WTC11 (cell line): ENCODE results near the gene FGB. TPM values are rescaled to one million over a fixed set of nuclear protein-coding genes. Genes with fewer than 3 reads are reported as not detected.
A peak's percentile ranks its signal among the peaks of the same experiment; 100 is the strongest.

Experiments used
- ATAC-seq: fragments of 200-7000 bp; cut with Tn5 transposase; 2 replicates; pipeline ENCODE4 v1.10.0; 2021; ENCODE audit warnings: mild to moderate bottlenecking, moderate library complexity
- CTCF ChIA-PET: fragments of 300-600 bp; sonication (Branson Sonifier 250); formaldehyde crosslinking; loops from one replicate; lab custom pipeline; 2021; ENCODE audit warnings: antibody characterized with exemption; lab: Charles Lee
- POLR2A ChIA-PET: fragments of 350-600 bp; sonication (Branson Sonifier 250); formaldehyde crosslinking; loops from one replicate; lab custom pipeline; 2021; ENCODE audit warnings: antibody characterized with exemption; lab: Charles Lee
- DNase-seq: peaks from one replicate; pipeline ENCODE4 v3.0.0; 2021; ENCODE audit warnings: low spot score
- H3K27ac Mint-ChIP-seq: 2 replicates; pipeline ENCODE4 v1.8.0; 2021; ENCODE audit warnings: mixed read lengths
- H3K27me3 Mint-ChIP-seq: 2 replicates; pipeline ENCODE4 v1.8.0; 2021; ENCODE audit warnings: low read depth, mild to moderate bottlenecking, moderate library complexity, mixed read lengths
- H3K36me3 Mint-ChIP-seq: 2 replicates; pipeline ENCODE4 v1.8.0; 2021; ENCODE audit warnings: mixed read lengths
- H3K4me1 Mint-ChIP-seq: 2 replicates; pipeline ENCODE4 v1.8.0; 2022; ENCODE audit warnings: mixed read lengths
- H3K4me3 Mint-ChIP-seq: 2 replicates; pipeline ENCODE4 v1.8.0; 2021; ENCODE audit warnings: mild to moderate bottlenecking, moderate library complexity, mixed read lengths
- H3K9me3 Mint-ChIP-seq: 2 replicates; pipeline ENCODE4 v1.8.0; 2021; ENCODE audit warnings: mixed read lengths
- ATF1 ChIP-seq: sonication (generic); formaldehyde crosslinking; IDR thresholded peaks from 2 replicates; pipeline ENCODE4 v1.8.1; 2023; ENCODE audit warnings: mild to moderate bottlenecking, moderate library complexity, missing genetic modification reagents
- ETV6 ChIP-seq: sonication (generic); formaldehyde crosslinking; IDR thresholded peaks from 2 replicates; pipeline ENCODE4 v1.8.1; 2022; ENCODE audit warnings: mild to moderate bottlenecking, missing genetic modification reagents
- FOXJ3 ChIP-seq: sonication (generic); formaldehyde crosslinking; IDR thresholded peaks from 2 replicates; pipeline ENCODE4 v1.9.0; 2021; ENCODE audit warnings: missing genetic modification reagents, mild to moderate bottlenecking, borderline replicate concordance
- GTF2I ChIP-seq: fragments of 250-450 bp; sonication (Bioruptor Pico); conservative IDR thresholded peaks from 2 replicates; pipeline ENCODE4 v1.4.0; 2021; ENCODE audit warnings: mild to moderate bottlenecking
- NFE2L1 ChIP-seq: sonication (generic); formaldehyde crosslinking; IDR thresholded peaks from 2 replicates; pipeline ENCODE4 v1.8.1; 2023; ENCODE audit warnings: missing genetic modification reagents
- NFYB ChIP-seq: sonication (generic); formaldehyde crosslinking; conservative IDR thresholded peaks from 2 replicates; pipeline ENCODE4 v1.8.0; 2022; ENCODE audit warnings: low read depth, missing genetic modification reagents
- NR1H2 ChIP-seq: sonication (generic); formaldehyde crosslinking; IDR thresholded peaks from 2 replicates; pipeline ENCODE4 v1.9.0; 2021; ENCODE audit warnings: mild to moderate bottlenecking, moderate library complexity, missing genetic modification reagents
- NR2C2 ChIP-seq: sonication (generic); formaldehyde crosslinking; IDR thresholded peaks from 2 replicates; pipeline ENCODE4 v1.8.0; 2022; ENCODE audit warnings: mild to moderate bottlenecking, missing genetic modification reagents
- OVOL2 ChIP-seq: fragments of 250-450 bp; sonication (Bioruptor Pico); IDR thresholded peaks from 2 replicates; pipeline ENCODE4 v1.9.0; 2021; ENCODE audit warnings: mild to moderate bottlenecking, borderline replicate concordance
- RELA ChIP-seq: sonication (generic); formaldehyde crosslinking; IDR thresholded peaks from 2 replicates; pipeline ENCODE4 v1.8.1; 2022; ENCODE audit warnings: missing genetic modification reagents, mild to moderate bottlenecking, borderline replicate concordance
- TP53 ChIP-seq: sonication (generic); formaldehyde crosslinking; IDR thresholded peaks from 2 replicates; pipeline ENCODE4 v1.8.1; 2023; ENCODE audit warnings: mild to moderate bottlenecking, missing genetic modification reagents
- ZBTB21 ChIP-seq: sonication (generic); formaldehyde crosslinking; IDR thresholded peaks from 2 replicates; pipeline ENCODE4 v1.8.1; 2023; ENCODE audit warnings: mild to moderate bottlenecking, missing genetic modification reagents, borderline replicate concordance
- ZNF232 ChIP-seq: sonication (generic); formaldehyde crosslinking; IDR thresholded peaks from 2 replicates; pipeline ENCODE4 v1.8.0; 2022; ENCODE audit warnings: mild to moderate bottlenecking, missing genetic modification reagents
- ZNF317 ChIP-seq: sonication (generic); formaldehyde crosslinking; IDR thresholded peaks from 2 replicates; pipeline ENCODE4 v1.8.1; 2023; ENCODE audit warnings: low read depth, mild to moderate bottlenecking, moderate library complexity, missing genetic modification reagents, borderline replicate concordance
- ZNF396 ChIP-seq: fragments of 250-450 bp; sonication (Bioruptor Pico); IDR thresholded peaks from 2 replicates; pipeline ENCODE4 v1.8.0; 2021; ENCODE audit warnings: mild to moderate bottlenecking, moderate library complexity, borderline replicate concordance
- ZNF416 ChIP-seq: fragments of 250-450 bp; sonication (Bioruptor Pico); IDR thresholded peaks from 2 replicates; pipeline ENCODE4 v1.9.0; 2021; ENCODE audit warnings: mild to moderate bottlenecking, inconsistent platforms
- ZNF423 ChIP-seq: fragments of 250-450 bp; sonication (Bioruptor Pico); IDR thresholded peaks from 2 replicates; pipeline ENCODE4 v2.1.2; 2022; ENCODE audit warnings: mild to moderate bottlenecking, moderate library complexity
- ZNF671 ChIP-seq: fragments of 250-450 bp; sonication (Bioruptor Pico); IDR thresholded peaks from 2 replicates; pipeline ENCODE4 v1.8.0; 2021; ENCODE audit warnings: mild to moderate bottlenecking
- total RNA-seq: library from RNA; stranded (reverse); gene quantifications from 3 replicates; pipeline ENCODE4 v1.2.3, GENCODE V29; 2021
- TF ChIP-seq, protein P1 (sequence below): fragments of 250-450 bp; sonication (Bioruptor Pico); IDR thresholded peaks from 2 replicates; pipeline ENCODE4 v1.9.0; 2021; ENCODE audit warnings: mild to moderate bottlenecking, borderline replicate concordance
- TF ChIP-seq, protein P2 (sequence below): sonication (generic); formaldehyde crosslinking; IDR thresholded peaks from 2 replicates; pipeline ENCODE4 v1.8.1; 2022; ENCODE audit warnings: low read depth, mild to moderate bottlenecking, moderate library complexity, missing genetic modification reagents, borderline replicate concordance
- TF ChIP-seq, protein P3 (sequence below): fragments of 250-450 bp; sonication (Bioruptor Pico); IDR thresholded peaks from 2 replicates; pipeline ENCODE4 v1.9.0; 2021; ENCODE audit warnings: mild to moderate bottlenecking

Gene FGB
- total RNA-seq, 1 experiment from 2014 or later: 2.3 TPM

DNA sequence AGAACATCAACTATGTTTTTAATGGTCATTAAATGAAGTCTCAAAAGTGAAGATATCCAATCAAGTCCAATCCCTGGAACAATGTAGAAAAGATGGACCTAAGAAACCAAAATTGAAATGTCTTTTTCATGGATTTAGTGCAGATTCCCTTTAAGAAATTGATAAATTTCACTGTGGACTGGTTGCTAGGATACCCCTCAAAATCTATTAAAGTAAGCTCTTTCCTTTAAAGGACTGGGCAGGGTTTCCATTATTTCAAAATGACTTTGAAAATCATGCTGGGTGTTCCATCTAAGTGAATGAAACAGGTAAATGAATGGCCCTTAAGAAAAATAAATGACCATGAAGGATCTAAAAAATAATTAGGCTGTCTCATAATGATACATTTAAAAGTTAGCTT lies 41.2 kb upstream of the FGB start:
- POLR2A ChIA-PET: no interaction called here
- CTCF ChIA-PET: no interaction called here
- Mint-ChIP-seq H3K36me3 (no peaks in the 10 kb centered on the region), H3K4me3 (no peak overlapping the region), H3K27ac (no peak overlapping the region), H3K9me3 (no peaks in the 10 kb centered on the region), H3K4me1 (peaks cover 1% of the 10 kb centered on the region), H3K27me3 (peaks cover 4% of the 10 kb centered on the region)
- ATAC-seq (no peak), DNase-seq (no peak)
- TF ChIP-seq ZNF317 (CRISPR knock-in tag) (no peak), ZNF416 (CRISPR knock-in tag) (no peak), NR2C2 (CRISPR knock-in tag) (no peak), NFE2L1 (CRISPR knock-in tag) (no peak), GTF2I (CRISPR knock-in tag) (no peak)
- TF ChIP-seq, protein P1, sequence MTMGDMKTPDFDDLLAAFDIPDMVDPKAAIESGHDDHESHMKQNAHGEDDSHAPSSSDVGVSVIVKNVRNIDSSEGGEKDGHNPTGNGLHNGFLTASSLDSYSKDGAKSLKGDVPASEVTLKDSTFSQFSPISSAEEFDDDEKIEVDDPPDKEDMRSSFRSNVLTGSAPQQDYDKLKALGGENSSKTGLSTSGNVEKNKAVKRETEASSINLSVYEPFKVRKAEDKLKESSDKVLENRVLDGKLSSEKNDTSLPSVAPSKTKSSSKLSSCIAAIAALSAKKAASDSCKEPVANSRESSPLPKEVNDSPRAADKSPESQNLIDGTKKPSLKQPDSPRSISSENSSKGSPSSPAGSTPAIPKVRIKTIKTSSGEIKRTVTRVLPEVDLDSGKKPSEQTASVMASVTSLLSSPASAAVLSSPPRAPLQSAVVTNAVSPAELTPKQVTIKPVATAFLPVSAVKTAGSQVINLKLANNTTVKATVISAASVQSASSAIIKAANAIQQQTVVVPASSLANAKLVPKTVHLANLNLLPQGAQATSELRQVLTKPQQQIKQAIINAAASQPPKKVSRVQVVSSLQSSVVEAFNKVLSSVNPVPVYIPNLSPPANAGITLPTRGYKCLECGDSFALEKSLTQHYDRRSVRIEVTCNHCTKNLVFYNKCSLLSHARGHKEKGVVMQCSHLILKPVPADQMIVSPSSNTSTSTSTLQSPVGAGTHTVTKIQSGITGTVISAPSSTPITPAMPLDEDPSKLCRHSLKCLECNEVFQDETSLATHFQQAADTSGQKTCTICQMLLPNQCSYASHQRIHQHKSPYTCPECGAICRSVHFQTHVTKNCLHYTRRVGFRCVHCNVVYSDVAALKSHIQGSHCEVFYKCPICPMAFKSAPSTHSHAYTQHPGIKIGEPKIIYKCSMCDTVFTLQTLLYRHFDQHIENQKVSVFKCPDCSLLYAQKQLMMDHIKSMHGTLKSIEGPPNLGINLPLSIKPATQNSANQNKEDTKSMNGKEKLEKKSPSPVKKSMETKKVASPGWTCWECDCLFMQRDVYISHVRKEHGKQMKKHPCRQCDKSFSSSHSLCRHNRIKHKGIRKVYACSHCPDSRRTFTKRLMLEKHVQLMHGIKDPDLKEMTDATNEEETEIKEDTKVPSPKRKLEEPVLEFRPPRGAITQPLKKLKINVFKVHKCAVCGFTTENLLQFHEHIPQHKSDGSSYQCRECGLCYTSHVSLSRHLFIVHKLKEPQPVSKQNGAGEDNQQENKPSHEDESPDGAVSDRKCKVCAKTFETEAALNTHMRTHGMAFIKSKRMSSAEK (CRISPR knock-in tag): no peak
- TF ChIP-seq, protein P2, sequence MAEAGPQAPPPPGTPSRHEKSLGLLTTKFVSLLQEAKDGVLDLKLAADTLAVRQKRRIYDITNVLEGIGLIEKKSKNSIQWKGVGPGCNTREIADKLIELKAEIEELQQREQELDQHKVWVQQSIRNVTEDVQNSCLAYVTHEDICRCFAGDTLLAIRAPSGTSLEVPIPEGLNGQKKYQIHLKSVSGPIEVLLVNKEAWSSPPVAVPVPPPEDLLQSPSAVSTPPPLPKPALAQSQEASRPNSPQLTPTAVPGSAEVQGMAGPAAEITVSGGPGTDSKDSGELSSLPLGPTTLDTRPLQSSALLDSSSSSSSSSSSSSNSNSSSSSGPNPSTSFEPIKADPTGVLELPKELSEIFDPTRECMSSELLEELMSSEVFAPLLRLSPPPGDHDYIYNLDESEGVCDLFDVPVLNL (CRISPR knock-in tag): no peak

DNA sequence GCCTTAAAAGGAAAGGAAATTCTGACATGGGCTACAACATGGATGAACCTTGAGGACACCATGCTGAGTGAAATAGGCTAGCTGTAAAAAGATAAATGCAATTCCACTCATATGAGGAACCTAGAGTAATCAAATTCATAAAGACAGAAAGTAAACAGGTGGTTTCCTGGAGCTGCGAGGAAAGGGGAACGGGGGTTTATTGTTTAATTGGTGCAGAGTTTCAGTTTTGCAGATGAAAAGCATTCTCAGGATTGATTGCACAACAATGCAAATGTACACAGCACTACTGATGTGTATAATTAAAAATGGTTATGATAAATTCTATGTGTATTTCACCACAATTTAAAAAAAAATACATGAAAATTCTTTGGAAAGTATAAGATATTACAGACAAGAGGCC lies 36.7 kb upstream of the FGB start:
- no peak for DNase-seq
- no peak for TF ChIP-seq TP53 (CRISPR knock-in tag)
- TF ChIP-seq, protein P3, sequence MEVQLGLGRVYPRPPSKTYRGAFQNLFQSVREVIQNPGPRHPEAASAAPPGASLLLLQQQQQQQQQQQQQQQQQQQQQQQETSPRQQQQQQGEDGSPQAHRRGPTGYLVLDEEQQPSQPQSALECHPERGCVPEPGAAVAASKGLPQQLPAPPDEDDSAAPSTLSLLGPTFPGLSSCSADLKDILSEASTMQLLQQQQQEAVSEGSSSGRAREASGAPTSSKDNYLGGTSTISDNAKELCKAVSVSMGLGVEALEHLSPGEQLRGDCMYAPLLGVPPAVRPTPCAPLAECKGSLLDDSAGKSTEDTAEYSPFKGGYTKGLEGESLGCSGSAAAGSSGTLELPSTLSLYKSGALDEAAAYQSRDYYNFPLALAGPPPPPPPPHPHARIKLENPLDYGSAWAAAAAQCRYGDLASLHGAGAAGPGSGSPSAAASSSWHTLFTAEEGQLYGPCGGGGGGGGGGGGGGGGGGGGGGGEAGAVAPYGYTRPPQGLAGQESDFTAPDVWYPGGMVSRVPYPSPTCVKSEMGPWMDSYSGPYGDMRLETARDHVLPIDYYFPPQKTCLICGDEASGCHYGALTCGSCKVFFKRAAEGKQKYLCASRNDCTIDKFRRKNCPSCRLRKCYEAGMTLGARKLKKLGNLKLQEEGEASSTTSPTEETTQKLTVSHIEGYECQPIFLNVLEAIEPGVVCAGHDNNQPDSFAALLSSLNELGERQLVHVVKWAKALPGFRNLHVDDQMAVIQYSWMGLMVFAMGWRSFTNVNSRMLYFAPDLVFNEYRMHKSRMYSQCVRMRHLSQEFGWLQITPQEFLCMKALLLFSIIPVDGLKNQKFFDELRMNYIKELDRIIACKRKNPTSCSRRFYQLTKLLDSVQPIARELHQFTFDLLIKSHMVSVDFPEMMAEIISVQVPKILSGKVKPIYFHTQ (CRISPR knock-in tag): no peak
- TF ChIP-seq ZNF423 (CRISPR knock-in tag): no peak
- TF ChIP-seq ZNF396: no peak
- no peak for TF ChIP-seq NR2C2 (CRISPR knock-in tag)
- TF ChIP-seq ZBTB21 (CRISPR knock-in tag): no peak
- TF ChIP-seq NFE2L1 (CRISPR knock-in tag): no peak
- TF ChIP-seq NFYB (CRISPR knock-in tag): no peak
- Mint-ChIP-seq H3K36me3 (no peaks in the 10 kb centered on the region), H3K4me1 (peaks cover 12% of the 10 kb centered on the region), H3K27ac (no peak overlapping the region), H3K27me3 (no peaks in the 10 kb centered on the region), H3K9me3 (no peaks in the 10 kb centered on the region), H3K4me3 (no peak overlapping the region)
- ChIA-PET POLR2A (no interaction called here), CTCF (no interaction called here)
- no peak for ATAC-seq

- peak; percentile 87 for ATAC-seq
- CTCF ChIA-PET: interaction anchor here (1.1 kb wide), 1 partner anchor 21 kb away, joined by 4 read pairs; no protein-coding TSS in a partner anchor
- no peak for TF ChIP-seq ZNF671 (CRISPR knock-in tag)
- TF ChIP-seq, protein P1 (CRISPR knock-in tag): no peak
- no peak for TF ChIP-seq ETV6 (CRISPR knock-in tag)
- TF ChIP-seq NR1H2 (CRISPR knock-in tag): no peak
- no peak for TF ChIP-seq OVOL2 (CRISPR knock-in tag)
- no peak for TF ChIP-seq ATF1 (CRISPR knock-in tag)
- no peak for TF ChIP-seq RELA (CRISPR knock-in tag)
- no peak for TF ChIP-seq FOXJ3 (CRISPR knock-in tag)
- TF ChIP-seq ZNF232 (CRISPR knock-in tag): no peak
These were observed 35.5 kb upstream of the FGB start for GRCh38 chr4:154527308-154527707.

More at GRCh38 chr4:154527308-154527707, 35.5 kb upstream of the FGB start:
- no peaks in the 10 kb centered on the region for H3K27me3 Mint-ChIP-seq
- DNase-seq: no peak
- H3K36me3 Mint-ChIP-seq: no peaks in the 10 kb centered on the region
- no peak overlapping the region for H3K27ac Mint-ChIP-seq
- H3K4me3 Mint-ChIP-seq: no peak overlapping the region
- peaks cover 12% of the 10 kb centered on the region for H3K4me1 Mint-ChIP-seq
- POLR2A ChIA-PET: no interaction called here
- no peaks in the 10 kb centered on the region for H3K9me3 Mint-ChIP-seq
